Effector memory CD4-positive, alpha-beta T cell (primary cell): Measurements from ENCODE around the gene SLC66A1.

Experiments
- DNase-seq, 3 donors: peaks; one replicate each; pipeline ENCODE4 v3.0.0-alpha.2; 2020
- H3K27ac ChIP-seq: 2 replicates; pipeline ENCODE4 v1.7.0; 2013; ENCODE audit warnings: mild to moderate bottlenecking, low read length, moderate library complexity; ENCODE audit not compliant: insufficient read depth, poor library complexity, severe bottlenecking
- H3K27me3 ChIP-seq: replicated peaks from 2 replicates; pipeline ENCODE4 v1.7.0; 2013; ENCODE audit warnings: mild to moderate bottlenecking, low read length; ENCODE audit not compliant: insufficient read depth, control insufficient read depth, poor library complexity, severe bottlenecking
- H3K36me3 ChIP-seq: 2 replicates; pipeline ENCODE4 v1.7.0; 2013; ENCODE audit warnings: mild to moderate bottlenecking, low read length, moderate library complexity; ENCODE audit not compliant: control insufficient read depth, insufficient read depth
- H3K4me1 ChIP-seq: 2 replicates; pipeline ENCODE4 v1.7.0; 2013; ENCODE audit warnings: low read length, mild to moderate bottlenecking; ENCODE audit not compliant: control insufficient read depth, insufficient read depth, poor library complexity, severe bottlenecking
- H3K4me3 ChIP-seq: 2 replicates; pipeline ENCODE4 v1.7.0; 2013; ENCODE audit warnings: low read length, low read depth, mild to moderate bottlenecking; ENCODE audit not compliant: insufficient read depth, poor library complexity, severe bottlenecking
- H3K9me3 ChIP-seq: 2 replicates; pipeline ENCODE4 v1.7.0; 2013; ENCODE audit warnings: mild to moderate bottlenecking, low read length, moderate library complexity; ENCODE audit not compliant: control insufficient read depth

Gene SLC66A1

GRCh38 chr1:19325368-19325957 lies 13.3 kb downstream of the SLC66A1 start:
- DNase-seq = no peak
- H3K4me1 ChIP-seq = no peaks in the 10 kb centered on the region
- H3K4me3 ChIP-seq = no peak overlapping the region
- H3K27ac ChIP-seq = no peak overlapping the region
- H3K36me3 ChIP-seq = peaks cover 10% of the 10 kb centered on the region
- H3K27me3 ChIP-seq = no peaks in the 10 kb centered on the region
- H3K9me3 ChIP-seq = no peaks in the 10 kb centered on the region

- peaks cover 10% of the 10 kb centered on the region for H3K36me3 ChIP-seq
Observed at GRCh38 chr1:19325958-19326747, 14.0 kb downstream of the SLC66A1 start.

GRCh38 chr1:19326748-19327065 lies 14.6 kb downstream of the SLC66A1 start:
- Histone ChIP-seq H3K27me3 (no peaks in the 10 kb centered on the region), H3K27ac (no peak overlapping the region), H3K36me3 (peaks cover 10% of the 10 kb centered on the region), H3K4me3 (no peak overlapping the region), H3K4me1 (no peaks in the 10 kb centered on the region), H3K9me3 (no peaks in the 10 kb centered on the region)
- DNase-seq = no peak

More at GRCh38 chr1:19325958-19326747, 14.0 kb downstream of the SLC66A1 start:
- Histone ChIP-seq H3K9me3 (no peaks in the 10 kb centered on the region), H3K4me1 (no peaks in the 10 kb centered on the region), H3K4me3 (no peak overlapping the region), H3K27me3 (no peaks in the 10 kb centered on the region), H3K27ac (no peak overlapping the region)
- DNase-seq = no peak

DNA sequence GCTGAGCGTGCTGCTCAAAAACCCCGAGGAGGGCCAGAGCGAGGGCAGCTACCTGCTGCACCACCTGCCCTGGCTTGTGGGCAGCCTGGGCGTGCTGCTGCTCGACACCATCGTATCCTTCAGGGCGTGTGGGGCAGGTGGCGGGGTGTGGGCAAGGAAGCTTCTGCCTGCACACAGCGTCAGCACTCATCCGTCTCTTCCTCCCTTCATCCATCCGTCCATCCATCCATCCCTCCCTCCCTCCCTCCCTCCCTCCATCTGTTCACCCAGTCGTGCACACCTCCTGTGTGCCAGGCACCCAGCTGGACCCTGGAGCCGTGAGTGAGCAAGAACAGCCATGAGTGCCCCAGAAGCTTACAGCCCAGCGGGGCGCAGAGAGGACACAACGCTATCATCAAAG lies 15.2 kb downstream of the SLC66A1 start:
- H3K27ac ChIP-seq = no peak overlapping the region
- H3K36me3 ChIP-seq = peaks cover 6% of the 10 kb centered on the region
- DNase-seq = no peak

DNA sequence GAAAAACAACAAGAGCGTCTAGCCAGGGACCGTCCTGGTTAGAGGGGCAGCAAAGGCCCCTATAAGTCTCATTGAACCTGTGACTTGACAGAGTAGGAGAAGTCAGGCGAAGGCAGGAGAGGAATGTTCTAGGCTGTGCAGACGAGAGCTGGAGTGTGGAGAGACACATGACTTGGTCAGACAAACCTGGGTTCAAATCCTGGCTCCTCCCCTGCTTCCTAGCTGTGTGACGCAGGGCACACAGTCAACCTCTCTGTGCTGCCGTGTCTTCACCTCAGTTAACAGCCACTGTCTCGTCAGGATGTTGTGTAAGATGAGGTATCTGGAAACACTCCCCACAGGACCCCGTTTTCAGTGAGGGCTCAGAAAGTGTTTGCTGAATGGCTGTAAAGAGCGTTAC lies 15.6 kb downstream of the SLC66A1 start:
- peaks cover 6% of the 10 kb centered on the region for H3K36me3 ChIP-seq
- no peak overlapping the region for H3K27ac ChIP-seq

More for the DNA sequence above, 15.2 kb downstream of the SLC66A1 start:
- Histone ChIP-seq H3K9me3 (no peaks in the 10 kb centered on the region), H3K4me1 (no peaks in the 10 kb centered on the region), H3K4me3 (no peak overlapping the region), H3K27me3 (no peaks in the 10 kb centered on the region)

GRCh38 chr1:19328486-19328885 lies 16.4 kb downstream of the SLC66A1 start:
- Histone ChIP-seq H3K27me3 (no peaks in the 10 kb centered on the region), H3K36me3 (peaks cover 6% of the 10 kb centered on the region)

More for the DNA sequence above, 15.6 kb downstream of the SLC66A1 start:
- no peaks in the 10 kb centered on the region for H3K27me3 ChIP-seq
- H3K4me1 ChIP-seq = no peaks in the 10 kb centered on the region
- H3K4me3 ChIP-seq = no peak overlapping the region
- H3K9me3 ChIP-seq = no peaks in the 10 kb centered on the region
- no peak for DNase-seq

DNA sequence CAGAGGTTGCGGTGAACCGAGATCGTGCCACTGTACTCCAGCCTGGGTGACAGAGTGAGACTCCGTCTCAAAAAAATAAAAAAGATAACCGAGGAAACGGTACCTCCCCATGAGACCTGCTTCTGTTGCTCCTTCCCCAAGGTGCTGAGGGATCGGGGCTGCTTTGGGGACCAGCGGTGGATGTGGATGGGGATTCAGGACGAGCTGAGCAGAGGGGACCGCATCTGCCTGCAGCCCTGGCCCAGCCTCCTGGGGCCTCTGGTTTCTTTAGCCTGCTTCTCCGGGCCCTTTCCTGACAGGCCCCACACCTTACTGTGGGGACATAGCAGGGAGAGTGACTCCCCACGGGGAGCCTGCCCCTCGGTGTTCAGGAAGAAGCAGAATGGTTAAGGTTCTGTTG lies 17.1 kb downstream of the SLC66A1 start:
- Histone ChIP-seq H3K27ac (no peak overlapping the region), H3K27me3 (no peaks in the 10 kb centered on the region), H3K4me1 (no peaks in the 10 kb centered on the region), H3K4me3 (no peak overlapping the region), H3K9me3 (no peaks in the 10 kb centered on the region), H3K36me3 (peaks cover 6% of the 10 kb centered on the region)
- DNase-seq = no peak

More at GRCh38 chr1:19328486-19328885, 16.4 kb downstream of the SLC66A1 start:
- DNase-seq = no peak
- H3K4me1 ChIP-seq = no peaks in the 10 kb centered on the region
- no peak overlapping the region for H3K27ac ChIP-seq
- H3K4me3 ChIP-seq = no peak overlapping the region
- no peaks in the 10 kb centered on the region for H3K9me3 ChIP-seq

DNA sequence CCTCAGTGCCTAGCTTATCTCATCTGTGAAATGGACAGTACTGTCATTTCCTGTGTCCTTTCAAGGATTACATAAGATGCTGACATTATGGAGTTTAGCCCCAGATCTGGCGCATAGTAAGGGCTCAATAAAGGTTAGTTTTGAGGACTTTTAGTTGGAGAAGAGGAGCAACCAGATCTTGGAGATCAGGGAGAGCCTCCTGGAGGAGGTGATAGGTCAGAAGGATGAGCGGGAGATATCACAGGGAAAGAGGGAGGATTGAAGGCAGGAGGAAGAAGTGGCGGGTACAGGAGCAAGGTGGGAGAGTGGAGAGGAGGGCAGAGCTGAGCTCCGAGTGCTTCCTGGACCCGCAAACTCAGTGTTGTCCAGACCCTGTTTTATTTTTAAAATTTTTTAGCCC lies 17.5 kb downstream of the SLC66A1 start:
- Histone ChIP-seq H3K9me3 (no peaks in the 10 kb centered on the region), H3K27ac (no peak overlapping the region), H3K27me3 (no peaks in the 10 kb centered on the region), H3K36me3 (peaks cover 6% of the 10 kb centered on the region), H3K4me3 (no peak overlapping the region), H3K4me1 (no peaks in the 10 kb centered on the region)
- DNase-seq = no peak

DNA sequence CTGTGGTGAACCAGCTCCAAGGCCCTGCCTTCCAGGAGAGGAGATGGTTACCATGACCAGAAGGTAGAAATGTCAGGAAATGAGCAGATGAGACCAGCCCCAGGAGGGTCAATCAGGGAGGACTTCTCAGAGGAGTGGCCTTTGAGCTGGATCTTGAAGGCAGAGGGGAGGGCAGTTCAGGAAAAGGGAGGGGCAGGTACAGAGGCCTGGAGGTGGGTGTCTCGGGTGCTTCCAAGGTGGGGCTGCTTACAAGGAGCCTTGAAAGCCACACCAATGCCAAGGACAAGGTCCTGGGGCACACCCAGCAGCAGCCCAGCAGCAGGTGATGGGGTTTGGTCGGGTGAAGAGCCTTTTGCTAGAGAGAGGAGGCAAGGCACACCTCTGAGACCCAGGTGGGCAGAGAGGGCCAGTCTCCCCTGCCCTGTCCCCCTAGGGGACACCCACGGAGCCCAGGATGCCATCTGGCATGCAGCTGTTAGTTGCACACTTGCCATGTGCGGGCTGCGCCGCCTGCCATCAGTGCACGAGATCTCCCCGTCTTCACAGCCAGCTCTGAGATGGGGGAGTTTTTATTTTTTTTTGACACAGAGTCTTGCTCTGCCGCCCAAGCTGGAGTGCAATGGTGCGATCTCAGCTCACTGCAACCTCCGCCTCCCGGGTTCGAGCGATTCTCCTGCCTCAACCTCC lies 18.5 kb downstream of the SLC66A1 start:
- Histone ChIP-seq H3K27ac (no peak overlapping the region), H3K4me1 (no peaks in the 10 kb centered on the region), H3K9me3 (no peaks in the 10 kb centered on the region), H3K36me3 (peaks cover 3% of the 10 kb centered on the region), H3K4me3 (no peak overlapping the region), H3K27me3 (no peaks in the 10 kb centered on the region)
- DNase-seq = no peak

DNA sequence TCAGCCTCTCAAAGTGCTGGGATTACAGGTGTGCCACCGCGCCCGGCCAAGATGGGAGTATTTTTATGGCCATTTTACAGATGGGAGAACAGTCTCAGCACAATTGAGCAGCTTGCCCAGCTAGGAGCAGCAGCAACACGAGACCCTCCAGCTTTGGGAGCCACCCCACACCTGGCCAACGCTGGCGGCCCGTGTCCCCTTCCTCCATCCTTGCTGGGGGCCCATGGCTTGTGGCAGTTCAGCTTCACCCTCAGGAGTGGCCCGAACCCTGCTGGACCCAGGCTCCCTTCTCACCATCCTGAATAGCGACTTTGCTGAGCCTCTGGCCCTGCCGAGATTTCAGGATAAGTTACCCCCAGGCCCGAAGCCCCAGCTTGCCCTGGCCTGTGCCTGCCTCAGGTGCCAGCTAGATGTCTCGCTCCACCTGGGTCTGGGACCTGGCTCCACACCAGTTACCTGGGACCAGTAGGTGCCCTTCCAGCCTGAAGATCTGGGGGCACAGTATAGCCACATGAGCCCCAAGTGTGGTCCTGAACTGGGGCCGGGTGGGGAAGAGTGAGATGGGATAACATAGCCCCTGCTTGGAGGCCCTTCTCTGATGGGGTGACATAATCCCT lies 19.2 kb downstream of the SLC66A1 start:
- DNase-seq = no peak
- H3K27ac ChIP-seq = no peak overlapping the region
- no peaks in the 10 kb centered on the region for H3K4me1 ChIP-seq
- no peaks in the 10 kb centered on the region for H3K27me3 ChIP-seq
- H3K36me3 ChIP-seq = peaks cover 3% of the 10 kb centered on the region
- no peaks in the 10 kb centered on the region for H3K9me3 ChIP-seq
- no peak overlapping the region for H3K4me3 ChIP-seq
